H1 (cell line): ENCODE data around the gene ALDH3B1. TPM values are rescaled to one million over a fixed set of nuclear protein-coding genes. Genes with fewer than 3 reads are reported as not detected.

Experiments used
- CTCF ChIA-PET: fragments of 300-600 bp; sonication (Branson Sonifier 250); formaldehyde crosslinking; loops from one replicate; lab custom pipeline; 2021; ENCODE audit not compliant: partially characterized antibody; lab: Charles Lee
- POLR2A ChIA-PET: fragments of 300-600 bp; sonication (Branson Sonifier 250); formaldehyde crosslinking; loops from one replicate; lab custom pipeline; 2021; ENCODE audit warnings: inconsistent platforms; ENCODE audit not compliant: partially characterized antibody; lab: Charles Lee
- DNase-seq, 2 experiments: peaks; one replicate each; pipeline versions ENCODE4 v3.0.0 to v3.0.0-alpha.2; 2010 to 2022; ENCODE audit warnings: low spot score in 2 of 2, low read depth in 1 of 2, mixed read lengths in 1 of 2
- FAIRE-seq: peaks from 2 replicates; lab custom pipeline; 2011; peaks lifted over from hg19 to GRCh38; lab: Jason Lieb, UNC
- H2AFZ ChIP-seq: 2 replicates; pipeline ENCODE4 v1.8.1; 2012; ENCODE audit warnings: low read length, inconsistent platforms
- H2AK5ac ChIP-seq: 2 replicates; pipeline ENCODE4 v1.6.1; 2013; ENCODE audit warnings: low read depth, low read length
- H2BK120ac ChIP-seq: replicated peaks from 2 replicates; pipeline ENCODE3; 2013; ENCODE audit warnings: low read depth, low read length, inconsistent platforms
- H2BK12ac ChIP-seq: 2 replicates; pipeline ENCODE4 v1.6.1; 2013; ENCODE audit warnings: low read depth, low read length
- H2BK15ac ChIP-seq: 2 replicates; pipeline ENCODE4 v1.6.1; 2013; ENCODE audit warnings: low read length
- H2BK20ac ChIP-seq: 2 replicates; pipeline ENCODE4 v1.6.1; 2013; ENCODE audit warnings: low read length
- H2BK5ac ChIP-seq: 2 replicates; pipeline ENCODE4 v1.6.1; 2013; ENCODE audit warnings: low read depth, low read length
- H3K14ac ChIP-seq: 2 replicates; pipeline ENCODE4 v1.6.1; 2013; ENCODE audit warnings: inconsistent platforms; ENCODE audit not compliant: insufficient read length
- H3K18ac ChIP-seq: 2 replicates; pipeline ENCODE4 v1.6.1; 2013; ENCODE audit warnings: low read length; ENCODE audit errors: extremely low read depth
- H3K23ac ChIP-seq: 2 replicates; pipeline ENCODE4 v1.6.1; 2013; ENCODE audit warnings: inconsistent platforms; ENCODE audit not compliant: insufficient read length
- H3K23me2 ChIP-seq: 2 replicates; pipeline ENCODE4 v1.6.1; 2013; ENCODE audit warnings: low read depth, low read length
- H3K27ac ChIP-seq: 2 replicates; pipeline ENCODE4 v1.6.1; 2011; ENCODE audit warnings: low read depth, low read length, inconsistent platforms
- H3K27me3 ChIP-seq, 4 experiments: replicated peaks in 1 of 4; 1 replicate in 1 of 4; 2 replicates in 3 of 4; pipeline versions ENCODE4 v1.6.1 to v1.8.1; 2011 to 2013; ENCODE audit warnings: low read length in 3 of 4, mild to moderate bottlenecking in 3 of 4, inconsistent platforms in 2 of 4, mixed read lengths in 2 of 4, moderate library complexity in 1 of 4; ENCODE audit not compliant: control insufficient read depth in 3 of 4, insufficient read depth in 3 of 4; ENCODE audit errors: extremely low read depth in 1 of 4
- H3K36me3 ChIP-seq, 4 experiments: 2 replicates each; pipeline versions ENCODE4 v1.6.1 to v1.8.1; 2011 to 2013; ENCODE audit warnings: mild to moderate bottlenecking in 4 of 4, low read length in 3 of 4, moderate library complexity in 2 of 4, control low read depth in 1 of 4, inconsistent platforms in 1 of 4; ENCODE audit not compliant: insufficient read depth in 4 of 4, control insufficient read depth in 2 of 4
- H3K4ac ChIP-seq: replicated peaks from 2 replicates; pipeline ENCODE3; 2013; ENCODE audit warnings: low read length, low read depth, mixed read lengths, inconsistent platforms; ENCODE audit not compliant: insufficient read length
- H3K4me1 ChIP-seq, 4 experiments: replicated peaks in 1 of 4; 1 replicate in 1 of 4; 2 replicates in 3 of 4; pipeline versions ENCODE4 v1.6.1 to v1.8.1; 2011 to 2013; ENCODE audit warnings: low read length in 3 of 4, inconsistent platforms in 2 of 4, mixed read lengths in 1 of 4; ENCODE audit not compliant: insufficient read depth in 4 of 4, control insufficient read depth in 3 of 4
- H3K4me2 ChIP-seq, 2 experiments: 2 replicates each; pipeline versions ENCODE4 v1.6.1 to v1.8.1; 2011 to 2013; ENCODE audit warnings: low read depth in 2 of 2, low read length in 2 of 2, control low read depth in 1 of 2, inconsistent platforms in 1 of 2, mild to moderate bottlenecking in 1 of 2; ENCODE audit not compliant: insufficient read depth in 1 of 2
- H3K4me3 ChIP-seq, 4 experiments: fragments of 200-600, 300-600 bp in 1 of 4; sonication (generic), shearing (Covaris generic), sonication (Bioruptor Twin) in 1 of 4; 2 replicates each; pipeline versions ENCODE4 v1.5.1 to v1.8.1; 2011 to 2016; ENCODE audit warnings: low read length in 4 of 4, low read depth in 3 of 4, control low read depth in 2 of 4, inconsistent platforms in 2 of 4, mild to moderate bottlenecking in 2 of 4, mixed read lengths in 1 of 4, moderate library complexity in 1 of 4; ENCODE audit not compliant: insufficient read depth in 2 of 4; ENCODE audit errors: extremely low read depth in 1 of 4
- H3K56ac ChIP-seq: replicated peaks from 2 replicates; pipeline ENCODE3; 2013; ENCODE audit warnings: low read depth, mild to moderate bottlenecking, mixed read lengths, low read length, inconsistent platforms; ENCODE audit not compliant: insufficient read length
- H3K79me1 ChIP-seq: 2 replicates; pipeline ENCODE4 v1.6.1; 2013; ENCODE audit warnings: low read depth, low read length, control low read depth
- H3K79me2 ChIP-seq, 2 experiments: 2 replicates each; pipeline versions ENCODE4 v1.6.1 to v1.8.1; 2012 to 2013; ENCODE audit warnings: low read length in 2 of 2, mild to moderate bottlenecking in 2 of 2, inconsistent platforms in 1 of 2; ENCODE audit not compliant: insufficient read depth in 2 of 2, control insufficient read depth in 1 of 2
- H3K9ac ChIP-seq, 4 experiments: replicated peaks in 1 of 4; 1 replicate in 1 of 4; 2 replicates in 3 of 4; pipeline versions ENCODE4 v1.6.1 to v1.8.1; 2011 to 2013; ENCODE audit warnings: low read depth in 3 of 4, low read length in 3 of 4, control low read depth in 2 of 4, mild to moderate bottlenecking in 2 of 4, moderate library complexity in 2 of 4, inconsistent platforms in 1 of 4; ENCODE audit errors: extremely low read depth in 1 of 4
- H3K9me3 ChIP-seq, 2 experiments: 2 replicates each; pipeline versions ENCODE4 v1.6.1 to v1.8.1; 2012 to 2013; ENCODE audit warnings: mild to moderate bottlenecking in 2 of 2, moderate library complexity in 2 of 2, control low read depth in 1 of 2, inconsistent platforms in 1 of 2, low read depth in 1 of 2, low read length in 1 of 2, mixed read lengths in 1 of 2; ENCODE audit not compliant: insufficient read depth in 2 of 2
- H4K20me1 ChIP-seq, 2 experiments: replicated peaks in 1 of 2; 2 replicates each; pipeline versions ENCODE3 to v1.8.1; 2011 to 2013; ENCODE audit warnings: inconsistent platforms in 2 of 2, low read length in 2 of 2, mild to moderate bottlenecking in 1 of 2; ENCODE audit not compliant: insufficient read depth in 2 of 2, control insufficient read depth in 1 of 2
- H4K5ac ChIP-seq: 2 replicates; pipeline ENCODE4 v1.6.1; 2013; ENCODE audit warnings: low read length, low read depth, mixed read lengths, inconsistent platforms; ENCODE audit not compliant: insufficient read length
- H4K8ac ChIP-seq: 2 replicates; pipeline ENCODE4 v1.8.0; 2013; ENCODE audit warnings: mild to moderate bottlenecking, moderate library complexity, low read length, inconsistent platforms; ENCODE audit not compliant: insufficient read depth; ENCODE audit errors: extremely low read depth
- H4K91ac ChIP-seq: replicated peaks from 2 replicates; pipeline ENCODE3; 2013; ENCODE audit warnings: low read length, mixed read lengths, inconsistent platforms; ENCODE audit not compliant: insufficient read length
- CTBP2 ChIP-seq: IDR thresholded peaks from 2 replicates; pipeline ENCODE4 v1.7.0; 2011; ENCODE audit warnings: borderline replicate concordance, mild to moderate bottlenecking, moderate library complexity, mixed read lengths, low read length; ENCODE audit not compliant: insufficient read depth, insufficient read length
- EP300 ChIP-seq, 2 experiments: IDR thresholded peaks; 1 replicate in 1 of 2; 2 replicates in 1 of 2; pipeline ENCODE4 v1.6.1; 2011 to 2012; ENCODE audit warnings: low read depth in 2 of 2, low read length in 2 of 2, mild to moderate bottlenecking in 2 of 2, borderline replicate concordance in 1 of 2, inconsistent platforms in 1 of 2, moderate library complexity in 1 of 2
- EZH2 ChIP-seq: fragments of 200-600 bp; sonication (generic); IDR thresholded peaks from 2 replicates; pipeline ENCODE4 v1.7.1; 2012; ENCODE audit warnings: low read depth, mild to moderate bottlenecking, moderate library complexity, low read length, inconsistent platforms; ENCODE audit not compliant: severe bottlenecking
- KDM5A ChIP-seq: fragments of 200-600 bp; IDR thresholded peaks from 2 replicates; pipeline ENCODE4 v1.7.1; 2012; ENCODE audit warnings: mild to moderate bottlenecking, low read length, inconsistent platforms, mixed read lengths
- MAFK ChIP-seq: IDR thresholded peaks from 2 replicates; pipeline ENCODE4 v1.6.1; 2012; ENCODE audit warnings: low read depth, mild to moderate bottlenecking, improper control_type of control experiment, low read length
- POLR2A ChIP-seq, 2 experiments: IDR thresholded peaks; 1 replicate in 1 of 2; 2 replicates in 1 of 2; pipeline ENCODE4 v1.6.1; 2011; ENCODE audit warnings: low read depth in 2 of 2, low read length in 2 of 2, mild to moderate bottlenecking in 2 of 2; ENCODE audit errors: control extremely low read depth in 1 of 2
- RFX5 ChIP-seq: IDR thresholded peaks from 2 replicates; pipeline ENCODE4 v1.6.1; 2011; ENCODE audit warnings: low read depth, low read length, improper control_type of control experiment, borderline replicate concordance
- RXRA ChIP-seq: IDR thresholded peaks from 2 replicates; pipeline ENCODE4 v1.6.1; 2011; ENCODE audit warnings: low read depth, mild to moderate bottlenecking, low read length, moderate library complexity; ENCODE audit not compliant: insufficient read depth
- WGBS, 2 experiments: shearing (Covaris generic) in 1 of 2; methylation state at CpG; one replicate each; pipeline versions ENCODE4 v1.1.6 to v1.1.7; 2013 to 2015; ENCODE audit warnings: low lambda C conversion rate in 2 of 2, mixed read lengths in 2 of 2, inconsistent platforms in 1 of 2, low coverage in 1 of 2, missing lambda C conversion rate in 1 of 2; ENCODE audit not compliant: insufficient replicate concordance in 2 of 2, insufficient coverage in 1 of 2, insufficient read length in 1 of 2; ENCODE audit errors: extremely low coverage in 1 of 2, missing lambda C conversion rate in 1 of 2; 5-methylcytosine and 5-hydroxymethylcytosine counted together
- polyA plus RNA-seq, 7 experiments: library from polyadenylated mRNA; depleted of rRNA in 3 of 7; stranded (reverse) in 5 of 7; unstranded in 2 of 7; fragments of >200 nt in 5 of 7; fragments of 200-250 nt in 2 of 7; gene quantifications; 1 replicate in 5 of 7; 2 replicates in 1 of 7; 4 replicates in 1 of 7; pipeline versions ENCODE4 v1.2.1 to v1.2.3, GENCODE V29; 2011 to 2013; ENCODE audit warnings: missing spikeins in 2 of 7, mixed read lengths in 2 of 7
- total RNA-seq: library from RNA; stranded (reverse); fragmentation: NEBNext Ultra II Directional; extraction: Animal tissue kit (Norgen Biotek cat#: 25700); gene quantifications from 2 replicates; pipeline ENCODE4 v1.2.1, GENCODE V29; 2021

ALDH3B1 gene
- total and polyA plus RNA-seq, 2 of the 8 experiments (the other 6 are each of a cell fraction or from before 2014, with no cell fraction given), result 0.32 to 0.47 TPM

DNA sequence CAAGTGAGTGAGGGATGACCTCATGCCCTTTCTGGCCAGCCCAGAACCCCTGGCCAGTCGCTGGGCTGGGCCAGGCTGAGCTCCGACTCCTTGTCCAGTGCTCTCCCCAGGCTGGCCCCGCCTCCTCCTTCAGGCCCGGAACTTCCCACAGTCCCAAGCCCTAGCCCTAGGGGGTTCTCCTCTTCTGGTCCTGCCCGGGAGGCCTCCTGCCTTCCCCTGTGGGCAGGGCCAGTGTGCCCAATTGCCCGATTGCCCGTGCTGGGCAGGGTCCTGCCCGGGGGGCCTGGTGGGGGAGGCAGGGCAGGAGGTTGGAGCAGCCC lies 32.9 kb downstream of the ALDH3B1 start:
- ChIA-PET POLR2A (interaction anchor here (0.8 to 16.6 kb wide), 7 partner anchors 10 to 82 kb away, joined by 3 to 183 read pairs (median 3); partner anchors contain the start of genes CHKA and NDUFS8), CTCF (interaction anchor here (0.9 to 2.7 kb wide), 7 partner anchors 9 to 165 kb away, joined by 3 to 18 read pairs (median 5); partner anchors contain the start of gene NDUFS8)
- 80% methylated on average over 8 of the region's 8 CpGs; no CpG with 5 or more reads in 1 of the 2 experiments for WGBS, 2 experiments

More for the DNA sequence above, 32.9 kb downstream of the ALDH3B1 start:
- TF ChIP-seq MAFK (no peak), RFX5 (no peak), EP300 (IDR thresholded peaks at IDR 0.05; ENCODE audit: borderline replicate concordance in 1 of 2, low read depth in 2 of 2, low read length in 2 of 2) (no peak), POLR2A (IDR thresholded peaks at IDR 0.05; ENCODE audit: control extremely low read depth in 1 of 2, low read depth in 2 of 2, low read length in 2 of 2) (no peak), RXRA (no peak), EZH2 (no peak), KDM5A (no peak), CTBP2 (no peak)
- TF ChIP-seq, all 59 proteins: peak for 0
- Histone ChIP-seq H3K4me2 (no peak overlapping the region), H3K23me2 (no peaks in the 10 kb centered on the region; the same call in 1 of the 2 replicates), H3K14ac (no peak overlapping the region), H3K4ac (no peak overlapping the region), H4K8ac (no peak overlapping the region), H3K23ac (no peak overlapping the region), H3K36me3 (no peaks in the 10 kb centered on the region), H2BK12ac (no peak overlapping the region), H2AK5ac (no peak overlapping the region), H3K79me1 (no peaks in the 10 kb centered on the region), H2AFZ (no peak overlapping the region), H3K27ac (no peak overlapping the region), H2BK20ac (no peak overlapping the region), H3K56ac (no peak overlapping the region), H3K4me3 (no peak overlapping the region), H2BK120ac (no peak overlapping the region), H3K4me1 (peaks cover 4 to 25% (median 18%) of the 10 kb centered on the region in 4 experiments), H2BK15ac (no peak overlapping the region), H4K5ac (no peak overlapping the region), H3K18ac (no peak overlapping the region), H2BK5ac (no peak overlapping the region), H3K79me2 (no peaks in the 10 kb centered on the region), H3K27me3 (no peaks in the 10 kb centered on the region), H3K9me3 (no peaks in the 10 kb centered on the region), H4K20me1 (peaks cover 0 to 6% of the 10 kb centered on the region in 2 experiments), H4K91ac (no peak overlapping the region), H3K9ac (no peak overlapping the region)
- DNase-seq (no peak), FAIRE-seq (no peak)
